Effector memory CD4-positive, alpha-beta T cell (primary cell): ENCODE measurements around the gene E2F8.
"Not testable (repeated sequence)": the region's sequence is repeated elsewhere in the genome, so short reads cannot be mapped to it uniquely, and the experiment has no call there.

Experiments used
- DNase-seq, 3 donors: peaks; one replicate each; pipeline ENCODE4 v3.0.0-alpha.2; 2020
- H3K27ac ChIP-seq: 2 replicates; pipeline ENCODE4 v1.7.0; 2013; ENCODE audit warnings: mild to moderate bottlenecking, low read length, moderate library complexity; ENCODE audit not compliant: insufficient read depth, poor library complexity, severe bottlenecking
- H3K27me3 ChIP-seq: replicated peaks from 2 replicates; pipeline ENCODE4 v1.7.0; 2013; ENCODE audit warnings: mild to moderate bottlenecking, low read length; ENCODE audit not compliant: insufficient read depth, control insufficient read depth, poor library complexity, severe bottlenecking
- H3K36me3 ChIP-seq: 2 replicates; pipeline ENCODE4 v1.7.0; 2013; ENCODE audit warnings: mild to moderate bottlenecking, low read length, moderate library complexity; ENCODE audit not compliant: control insufficient read depth, insufficient read depth
- H3K4me1 ChIP-seq: 2 replicates; pipeline ENCODE4 v1.7.0; 2013; ENCODE audit warnings: low read length, mild to moderate bottlenecking; ENCODE audit not compliant: control insufficient read depth, insufficient read depth, poor library complexity, severe bottlenecking
- H3K4me3 ChIP-seq: 2 replicates; pipeline ENCODE4 v1.7.0; 2013; ENCODE audit warnings: low read length, low read depth, mild to moderate bottlenecking; ENCODE audit not compliant: insufficient read depth, poor library complexity, severe bottlenecking
- H3K9me3 ChIP-seq: 2 replicates; pipeline ENCODE4 v1.7.0; 2013; ENCODE audit warnings: mild to moderate bottlenecking, low read length, moderate library complexity; ENCODE audit not compliant: control insufficient read depth

Gene E2F8

GRCh38 chr11:19276859-19277808 is 36.4 kb upstream of the E2F8 start:
- no peak overlapping the region for H3K27ac ChIP-seq

GRCh38 chr11:19275496-19275895 is 34.8 kb upstream of the E2F8 start:
- no peaks in the 10 kb centered on the region for H3K9me3 ChIP-seq
- no peak overlapping the region for H3K4me3 ChIP-seq
- H3K36me3 ChIP-seq: no peaks in the 10 kb centered on the region
- H3K27ac ChIP-seq: no peak overlapping the region
- DNase-seq: no peak
- H3K4me1 ChIP-seq: no peaks in the 10 kb centered on the region
- H3K27me3 ChIP-seq: no peaks in the 10 kb centered on the region

More at GRCh38 chr11:19276859-19277808, 36.4 kb upstream of the E2F8 start:
- Histone ChIP-seq H3K4me1 (no peaks in the 10 kb centered on the region), H3K4me3 (no peak overlapping the region), H3K9me3 (no peaks in the 10 kb centered on the region), H3K36me3 (no peaks in the 10 kb centered on the region), H3K27me3 (no peaks in the 10 kb centered on the region)
- DNase-seq: no peak

- not testable (repeated sequence) for H3K36me3 ChIP-seq, H3K27ac ChIP-seq, H3K4me1 ChIP-seq, H3K27me3 ChIP-seq, DNase-seq, H3K9me3 ChIP-seq, H3K4me3 ChIP-seq
Measured at GRCh38 chr11:19273219-19273618, 32.5 kb upstream of the E2F8 start.

GRCh38 chr11:19268909-19269308 is 28.2 kb upstream of the E2F8 start:
- H3K4me3 ChIP-seq: no peak overlapping the region
- no peak for DNase-seq
- H3K36me3 ChIP-seq: no peaks in the 10 kb centered on the region
- no peak overlapping the region for H3K27ac ChIP-seq
- no peaks in the 10 kb centered on the region for H3K4me1 ChIP-seq
- H3K9me3 ChIP-seq: no peaks in the 10 kb centered on the region
- H3K27me3 ChIP-seq: no peaks in the 10 kb centered on the region

- H3K36me3 ChIP-seq: no peaks in the 10 kb centered on the region
- H3K9me3 ChIP-seq: no peaks in the 10 kb centered on the region
- no peak overlapping the region for H3K4me3 ChIP-seq
- no peak overlapping the region for H3K27ac ChIP-seq
- no peaks in the 10 kb centered on the region for H3K27me3 ChIP-seq
- DNase-seq: no peak
- H3K4me1 ChIP-seq: no peaks in the 10 kb centered on the region
Measured at GRCh38 chr11:19267567-19267966, 26.8 kb upstream of the E2F8 start.

- Histone ChIP-seq H3K4me3 (no peak overlapping the region), H3K27me3 (no peaks in the 10 kb centered on the region), H3K36me3 (no peaks in the 10 kb centered on the region), H3K9me3 (no peaks in the 10 kb centered on the region), H3K27ac (no peak overlapping the region), H3K4me1 (no peaks in the 10 kb centered on the region)
- DNase-seq: no peak
Measured at GRCh38 chr11:19263333-19263732, 22.6 kb upstream of the E2F8 start.

GRCh38 chr11:19259487-19260345 is 19.0 kb upstream of the E2F8 start:
- no peak overlapping the region for H3K4me3 ChIP-seq

GRCh38 chr11:19258641-19259230 is 18.0 kb upstream of the E2F8 start:
- DNase-seq: no peak
- H3K36me3 ChIP-seq: no peaks in the 10 kb centered on the region
- no peak overlapping the region for H3K27ac ChIP-seq
- no peaks in the 10 kb centered on the region for H3K9me3 ChIP-seq
- no peaks in the 10 kb centered on the region for H3K4me1 ChIP-seq
- H3K27me3 ChIP-seq: no peaks in the 10 kb centered on the region
- H3K4me3 ChIP-seq: no peak overlapping the region

More at GRCh38 chr11:19259487-19260345, 19.0 kb upstream of the E2F8 start:
- Histone ChIP-seq H3K9me3 (no peaks in the 10 kb centered on the region), H3K36me3 (no peaks in the 10 kb centered on the region), H3K4me1 (no peaks in the 10 kb centered on the region), H3K27ac (no peak overlapping the region), H3K27me3 (no peaks in the 10 kb centered on the region)
- DNase-seq: peak; percentile 9 to 38 (median 12)

- not testable (repeated sequence) for H3K27ac ChIP-seq, H3K4me3 ChIP-seq, H3K27me3 ChIP-seq, H3K4me1 ChIP-seq, H3K9me3 ChIP-seq, DNase-seq, H3K36me3 ChIP-seq
Measured at GRCh38 chr11:19254441-19254840, 13.7 kb upstream of the E2F8 start.
